Measurements from ENCODE around the gene GPBP1L1. TPM values are rescaled to one million over a fixed set of nuclear protein-coding genes. Genes with fewer than 3 reads are reported as not detected.

GPBP1L1 gene
- total and polyA plus RNA-seq, 2 of the 13 experiments (the other 11 are each of a cell fraction or from before 2014, with no cell fraction given): 45.9 to 86.1 TPM

DNA sequence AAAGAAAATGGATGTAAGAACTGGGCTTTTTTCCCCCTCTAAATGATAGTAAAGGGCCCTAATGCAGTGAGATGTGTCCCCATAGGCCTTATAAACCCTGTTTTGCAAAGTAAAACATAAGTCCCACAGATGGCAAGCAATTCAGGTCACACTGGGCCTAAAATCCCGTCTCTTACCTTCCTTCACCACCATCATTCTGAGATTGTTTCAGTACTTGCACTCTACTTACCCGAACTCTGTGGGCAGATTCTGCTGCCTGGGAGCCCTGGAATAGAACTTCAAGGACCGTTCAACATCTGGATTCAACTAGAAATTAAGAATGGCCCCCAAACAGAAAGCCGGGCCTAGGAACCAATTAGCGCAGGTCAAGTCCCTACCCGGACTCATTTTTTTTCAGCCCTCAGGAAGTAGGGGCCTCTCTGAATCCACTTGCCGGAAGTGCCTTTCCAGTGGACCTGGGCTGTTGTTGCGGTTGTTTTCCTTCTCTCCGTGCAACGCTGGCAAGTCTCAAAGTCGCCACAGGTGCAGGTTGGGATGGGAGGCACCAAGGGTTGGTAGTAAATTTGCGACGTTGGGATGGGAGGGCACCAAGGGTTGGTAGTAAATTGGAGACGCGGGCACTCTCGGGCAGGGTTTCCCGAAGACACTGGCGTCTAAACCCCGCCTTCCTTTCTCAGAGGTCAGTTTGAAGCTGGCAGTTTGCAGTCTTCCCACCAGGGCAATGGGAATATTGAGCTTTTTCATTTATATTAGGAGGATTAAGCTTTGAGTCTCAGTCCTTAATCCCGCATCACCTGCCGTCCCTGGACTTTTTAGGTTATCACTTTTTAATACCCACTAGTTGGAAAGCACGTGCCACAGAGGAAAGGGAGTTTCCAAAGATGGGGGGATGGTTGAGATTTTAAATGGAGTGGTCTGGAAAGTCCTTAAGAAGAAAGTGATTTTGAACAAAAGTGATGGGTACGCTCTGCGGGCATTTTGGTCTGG lies 1.7 kb upstream of the GPBP1L1 start, which contains the start of gene TMEM69 (continued):
- TF ChIP-seq ATF7 (IDR thresholded peaks at IDR 0.05) (no peak), ATF7 (CRISPR knock-in tag; IDR thresholded peaks at IDR 0.05) (no peak), CAMTA2 (CRISPR knock-in tag; IDR thresholded peaks at IDR 0.05; ENCODE audit: borderline replicate concordance) (0 out of 2 replicates have a peak, but pooled peaks have one; percentile 43), TRIM24 (CRISPR knock-in tag; IDR thresholded peaks at IDR 0.05) (no peak), PHF21A (CRISPR knock-in tag; IDR thresholded peaks at IDR 0.05) (peak; percentile 61; the same call in 1 of the 2 replicates), ZFP36 (IDR thresholded peaks at IDR 0.05; ENCODE audit: borderline replicate concordance, low read depth, low read length, partially characterized antibody) (no peak), U2AF2 (IDR thresholded peaks at IDR 0.05; ENCODE audit: low read depth, low read length) (0 out of 2 replicates have a peak, but pooled peaks have one; percentile 44), ZNF317 (CRISPR knock-in tag; IDR thresholded peaks at IDR 0.05) (no peak; the same call in 1 of the 2 replicates), NFIC (IDR thresholded peaks at IDR 0.05; ENCODE audit: low read length) (peak; percentile 69), TP53 (CRISPR knock-in tag; conservative IDR thresholded peaks at IDR 0.05) (no peak), ZNF543 (CRISPR knock-in tag; IDR thresholded peaks at IDR 0.05) (no peak), ZNF430 (CRISPR knock-in tag; IDR thresholded peaks at IDR 0.05) (no peak), CENPX (CRISPR knock-in tag; IDR thresholded peaks at IDR 0.05) (no peak), ZFP82 (CRISPR knock-in tag; IDR thresholded peaks at IDR 0.05; ENCODE audit: borderline replicate concordance) (peak; percentile 90), ZNF564 (CRISPR knock-in tag; IDR thresholded peaks at IDR 0.05) (peak; percentile 50)
- TF ChIP-seq, protein P1, sequence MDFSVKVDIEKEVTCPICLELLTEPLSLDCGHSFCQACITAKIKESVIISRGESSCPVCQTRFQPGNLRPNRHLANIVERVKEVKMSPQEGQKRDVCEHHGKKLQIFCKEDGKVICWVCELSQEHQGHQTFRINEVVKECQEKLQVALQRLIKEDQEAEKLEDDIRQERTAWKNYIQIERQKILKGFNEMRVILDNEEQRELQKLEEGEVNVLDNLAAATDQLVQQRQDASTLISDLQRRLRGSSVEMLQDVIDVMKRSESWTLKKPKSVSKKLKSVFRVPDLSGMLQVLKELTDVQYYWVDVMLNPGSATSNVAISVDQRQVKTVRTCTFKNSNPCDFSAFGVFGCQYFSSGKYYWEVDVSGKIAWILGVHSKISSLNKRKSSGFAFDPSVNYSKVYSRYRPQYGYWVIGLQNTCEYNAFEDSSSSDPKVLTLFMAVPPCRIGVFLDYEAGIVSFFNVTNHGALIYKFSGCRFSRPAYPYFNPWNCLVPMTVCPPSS (IDR thresholded peaks at IDR 0.05): no peak
- TF ChIP-seq, protein P2, sequence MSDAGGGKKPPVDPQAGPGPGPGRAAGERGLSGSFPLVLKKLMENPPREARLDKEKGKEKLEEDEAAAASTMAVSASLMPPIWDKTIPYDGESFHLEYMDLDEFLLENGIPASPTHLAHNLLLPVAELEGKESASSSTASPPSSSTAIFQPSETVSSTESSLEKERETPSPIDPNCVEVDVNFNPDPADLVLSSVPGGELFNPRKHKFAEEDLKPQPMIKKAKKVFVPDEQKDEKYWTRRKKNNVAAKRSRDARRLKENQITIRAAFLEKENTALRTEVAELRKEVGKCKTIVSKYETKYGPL (CRISPR knock-in tag; IDR thresholded peaks at IDR 0.05): 0 out of 2 replicates have a peak, but pooled peaks have one; percentile 12
- TF ChIP-seq, protein P3, sequence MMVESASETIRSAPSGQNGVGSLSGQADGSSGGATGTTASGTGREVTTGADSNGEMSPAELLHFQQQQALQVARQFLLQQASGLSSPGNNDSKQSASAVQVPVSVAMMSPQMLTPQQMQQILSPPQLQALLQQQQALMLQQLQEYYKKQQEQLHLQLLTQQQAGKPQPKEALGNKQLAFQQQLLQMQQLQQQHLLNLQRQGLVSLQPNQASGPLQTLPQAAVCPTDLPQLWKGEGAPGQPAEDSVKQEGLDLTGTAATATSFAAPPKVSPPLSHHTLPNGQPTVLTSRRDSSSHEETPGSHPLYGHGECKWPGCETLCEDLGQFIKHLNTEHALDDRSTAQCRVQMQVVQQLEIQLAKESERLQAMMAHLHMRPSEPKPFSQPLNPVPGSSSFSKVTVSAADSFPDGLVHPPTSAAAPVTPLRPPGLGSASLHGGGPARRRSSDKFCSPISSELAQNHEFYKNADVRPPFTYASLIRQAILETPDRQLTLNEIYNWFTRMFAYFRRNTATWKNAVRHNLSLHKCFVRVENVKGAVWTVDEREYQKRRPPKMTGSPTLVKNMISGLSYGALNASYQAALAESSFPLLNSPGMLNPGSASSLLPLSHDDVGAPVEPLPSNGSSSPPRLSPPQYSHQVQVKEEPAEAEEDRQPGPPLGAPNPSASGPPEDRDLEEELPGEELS (CRISPR knock-in tag; IDR thresholded peaks at IDR 0.05): peak; percentile 59; the same call in 1 of the 2 replicates
- TF ChIP-seq, protein P4, sequence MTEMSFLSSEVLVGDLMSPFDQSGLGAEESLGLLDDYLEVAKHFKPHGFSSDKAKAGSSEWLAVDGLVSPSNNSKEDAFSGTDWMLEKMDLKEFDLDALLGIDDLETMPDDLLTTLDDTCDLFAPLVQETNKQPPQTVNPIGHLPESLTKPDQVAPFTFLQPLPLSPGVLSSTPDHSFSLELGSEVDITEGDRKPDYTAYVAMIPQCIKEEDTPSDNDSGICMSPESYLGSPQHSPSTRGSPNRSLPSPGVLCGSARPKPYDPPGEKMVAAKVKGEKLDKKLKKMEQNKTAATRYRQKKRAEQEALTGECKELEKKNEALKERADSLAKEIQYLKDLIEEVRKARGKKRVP (CRISPR knock-in tag; IDR thresholded peaks at IDR 0.05): no peak
- TF ChIP-seq, protein P5, sequence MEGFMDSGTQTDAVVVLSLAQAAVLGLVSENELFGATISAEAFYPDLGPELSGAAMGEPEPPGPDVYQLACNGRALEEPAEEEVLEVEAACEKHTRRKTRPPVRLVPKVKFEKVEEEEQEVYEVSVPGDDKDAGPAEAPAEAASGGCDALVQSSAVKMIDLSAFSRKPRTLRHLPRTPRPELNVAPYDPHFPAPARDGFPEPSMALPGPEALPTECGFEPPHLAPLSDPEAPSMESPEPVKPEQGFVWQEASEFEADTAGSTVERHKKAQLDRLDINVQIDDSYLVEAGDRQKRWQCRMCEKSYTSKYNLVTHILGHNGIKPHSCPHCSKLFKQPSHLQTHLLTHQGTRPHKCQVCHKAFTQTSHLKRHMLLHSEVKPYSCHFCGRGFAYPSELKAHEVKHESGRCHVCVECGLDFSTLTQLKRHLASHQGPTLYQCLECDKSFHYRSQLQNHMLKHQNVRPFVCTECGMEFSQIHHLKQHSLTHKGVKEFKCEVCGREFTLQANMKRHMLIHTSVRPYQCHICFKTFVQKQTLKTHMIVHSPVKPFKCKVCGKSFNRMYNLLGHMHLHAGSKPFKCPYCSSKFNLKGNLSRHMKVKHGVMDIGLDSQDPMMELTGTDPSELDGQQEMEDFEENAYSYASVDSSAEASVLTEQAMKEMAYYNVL (CRISPR knock-in tag; IDR thresholded peaks at IDR 0.05; ENCODE audit: borderline replicate concordance): 0 out of 2 replicates have a peak, but pooled peaks have one; percentile 24
